ENCODE measurements around the gene SLC1A5. TPM values are rescaled to one million over a fixed set of nuclear protein-coding genes. Genes with fewer than 3 reads are reported as not detected.

SLC1A5 gene
- total RNA-seq, 1 experiment from 2014 or later, result 284 TPM

DNA sequence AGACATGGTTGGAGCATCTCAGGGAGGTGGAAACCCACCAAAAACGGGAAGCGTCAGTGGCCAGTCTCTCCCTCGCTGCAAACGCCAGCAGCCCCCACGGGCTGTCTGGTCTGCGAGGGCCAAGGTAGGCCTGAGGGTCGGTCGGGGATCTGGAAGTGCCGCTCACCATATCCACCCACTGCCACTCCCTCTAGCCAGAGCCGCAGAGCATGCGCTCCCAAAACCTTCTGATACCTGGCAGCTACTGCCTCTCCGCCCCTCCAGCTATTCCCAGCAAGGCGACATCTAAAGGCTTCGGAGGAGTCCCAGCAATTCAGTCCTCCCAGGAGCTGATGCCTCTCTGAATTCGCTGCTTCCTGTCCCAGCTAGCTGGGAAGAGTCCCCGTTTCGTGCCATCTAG lies 46.9 kb downstream of the SLC1A5 start:
- H3K27me3 ChIP-seq (ENCODE audit: insufficient read depth, low read length), result no peaks in the 10 kb centered on the region
- peaks cover 96% of the 10 kb centered on the region for H3K79me2 ChIP-seq (ENCODE audit: insufficient read depth, low read length)
- H3K9ac ChIP-seq (ENCODE audit: low read length), result no peak overlapping the region
- BruUV-seq (replicated peaks), result no TSS peak
- H3K4me1 ChIP-seq (ENCODE audit: control insufficient read depth in 1 of 2, insufficient read depth in 2 of 2, low read length in 2 of 2), result peaks cover 5 to 14% of the 10 kb centered on the region in 2 experiments
- no peak for DNase-seq (ENCODE audit: low read depth, low spot score)
- ChIA-PET RAD21 (ENCODE audit: low non-redundant PET in 1 of 2, low total read pairs in 2 of 2, uncharacterized antibody in 2 of 2, unreplicated experiment in 2 of 2) (no interaction called here), CTCF (interaction anchor here (1.0 kb wide), 1 partner anchor 13 kb away, joined by 5 read pairs; no protein-coding TSS in a partner anchor), POLR2A (interaction anchor here (1.5 to 1.9 kb wide), 2 partner anchors 25 to 27 kb away, joined by 3 to 4 read pairs; partner anchors contain the start of gene PRKD2)
- H3K9me3 ChIP-seq (ENCODE audit: control insufficient read depth in 1 of 2, insufficient read depth in 1 of 2, low read depth in 1 of 2, low read length in 2 of 2), result no peaks in the 10 kb centered on the region
- peaks cover 16 to 28% of the 10 kb centered on the region in 2 experiments; a peak in 3 of 4 replicates for H3K36me3 ChIP-seq (ENCODE audit: control insufficient read depth in 1 of 2, insufficient read depth in 2 of 2, low read length in 2 of 2)
- TF ChIP-seq, protein P1, sequence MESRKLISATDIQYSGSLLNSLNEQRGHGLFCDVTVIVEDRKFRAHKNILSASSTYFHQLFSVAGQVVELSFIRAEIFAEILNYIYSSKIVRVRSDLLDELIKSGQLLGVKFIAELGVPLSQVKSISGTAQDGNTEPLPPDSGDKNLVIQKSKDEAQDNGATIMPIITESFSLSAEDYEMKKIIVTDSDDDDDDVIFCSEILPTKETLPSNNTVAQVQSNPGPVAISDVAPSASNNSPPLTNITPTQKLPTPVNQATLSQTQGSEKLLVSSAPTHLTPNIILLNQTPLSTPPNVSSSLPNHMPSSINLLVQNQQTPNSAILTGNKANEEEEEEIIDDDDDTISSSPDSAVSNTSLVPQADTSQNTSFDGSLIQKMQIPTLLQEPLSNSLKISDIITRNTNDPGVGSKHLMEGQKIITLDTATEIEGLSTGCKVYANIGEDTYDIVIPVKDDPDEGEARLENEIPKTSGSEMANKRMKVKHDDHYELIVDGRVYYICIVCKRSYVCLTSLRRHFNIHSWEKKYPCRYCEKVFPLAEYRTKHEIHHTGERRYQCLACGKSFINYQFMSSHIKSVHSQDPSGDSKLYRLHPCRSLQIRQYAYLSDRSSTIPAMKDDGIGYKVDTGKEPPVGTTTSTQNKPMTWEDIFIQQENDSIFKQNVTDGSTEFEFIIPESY (IDR thresholded peaks at IDR 0.05; ENCODE audit: extremely low read depth, insufficient replicate concordance, low read length), result no peak
- TF ChIP-seq TCF7L2 (IDR thresholded peaks at IDR 0.05; ENCODE audit: borderline replicate concordance, extremely low read depth, insufficient read depth, insufficient read length) (no peak), CEBPB (IDR thresholded peaks at IDR 0.05; ENCODE audit: low read depth) (no peak), ZNF274 (IDR thresholded peaks at IDR 0.05; ENCODE audit: low read depth, low read length) (no peak), EGR1 (IDR thresholded peaks at IDR 0.05; ENCODE audit: low read depth) (no peak), ZFX (IDR thresholded peaks at IDR 0.05) (no peak), RAD21 (IDR thresholded peaks at IDR 0.05; ENCODE audit: low read depth) (no peak), MAX (IDR thresholded peaks at IDR 0.05) (no peak), SP1 (IDR thresholded peaks at IDR 0.05; ENCODE audit: low read depth) (no peak)
- no peak for ATAC-seq
- H3K9me2 ChIP-seq (ENCODE audit: insufficient read depth), result no peaks in the 10 kb centered on the region
- intact Hi-C loops (cut with micrococcal nuclease), result no loop called here
- no peak overlapping the region for H3K4me2 ChIP-seq (ENCODE audit: low read length)
- no peak overlapping the region for H3K4me3 ChIP-seq (replicated peaks in 1 of 2; ENCODE audit: low read depth in 1 of 2, low read length in 2 of 2)
- peaks cover 17% of the 10 kb centered on the region; the same call in 1 of the 2 replicates for H4K20me1 ChIP-seq (ENCODE audit: insufficient read depth)
- H3K27ac ChIP-seq (ENCODE audit: low read depth, low read length), result no peak overlapping the region
- H2AFZ ChIP-seq (ENCODE audit: low read depth, low read length, poor library complexity, severe bottlenecking), result no peak overlapping the region

Measured in HCT116 (cell line).